Heart left ventricle (tissue), 16 donors: Measurements from ENCODE around the gene ATP13A2. TPM values are rescaled to one million over a fixed set of nuclear protein-coding genes. Genes with fewer than 3 reads are reported as not detected.

Source experiments
- ATAC-seq, 4 donors: fragments of 200-7000 bp; cut with Tn5 transposase; one replicate each; pipeline ENCODE4 v1.9.1; 2020 to 2022; ENCODE audit warnings: moderate library complexity in 4 of 4, mild to moderate bottlenecking in 3 of 4, moderate number of reproducible peaks in 1 of 4
- DNase-seq, 5 donors: peaks; one replicate each; pipeline ENCODE4 v3.0.0-alpha.2; 2020
- H3K27ac ChIP-seq, 12 donors: fragments of 200-600 bp; sonication (generic) in 4 of 12; one replicate each; pipeline versions ENCODE4 v1.5.0 to v1.8.0; 2016 to 2022; ENCODE audit warnings: mild to moderate bottlenecking in 2 of 12
- H3K27me3 ChIP-seq, 9 donors: fragments of 200-600 bp; sonication (generic) in 2 of 9; one replicate each; pipeline versions ENCODE4 v1.5.1 to v1.8.0; 2016 to 2022; ENCODE audit warnings: mild to moderate bottlenecking in 3 of 9
- H3K36me3 ChIP-seq, 9 donors: fragments of 200-600 bp; sonication (generic) in 2 of 9; one replicate each; pipeline versions ENCODE4 v1.5.0 to v1.8.0; 2018 to 2022; ENCODE audit warnings: mild to moderate bottlenecking in 2 of 9
- H3K4me1 ChIP-seq, 12 donors: fragments of 200-600 bp; sonication (generic) in 4 of 12; one replicate each; pipeline versions ENCODE4 v1.5.0 to v1.8.0; 2016 to 2022; ENCODE audit warnings: mild to moderate bottlenecking in 3 of 12
- H3K4me3 ChIP-seq, 12 donors: fragments of 200-600 bp; sonication (generic) in 4 of 12; one replicate each; pipeline versions ENCODE4 v1.5.0 to v1.8.0; 2017 to 2022; ENCODE audit warnings: mild to moderate bottlenecking in 9 of 12, moderate library complexity in 4 of 12
- H3K9me3 ChIP-seq, 12 donors: fragments of 200-600 bp; sonication (generic) in 4 of 12; one replicate each; pipeline versions ENCODE4 v1.5.0 to v1.8.0; 2016 to 2022; ENCODE audit warnings: mild to moderate bottlenecking in 1 of 12
- CTCF ChIP-seq, 12 donors: fragments of 200-600 bp; sonication (generic) in 4 of 12; IDR thresholded peaks; one replicate each; pipeline versions ENCODE4 v1.5.0 to v1.8.0; 2018 to 2022; ENCODE audit warnings: antibody characterized with exemption in 12 of 12, mild to moderate bottlenecking in 5 of 12
- POLR2A ChIP-seq, 2 donors: fragments of 450-650 bp; IDR thresholded peaks; one replicate each; pipeline ENCODE4 v1.6.1; 2017; ENCODE audit warnings: antibody characterized with exemption in 2 of 2, mild to moderate bottlenecking in 2 of 2, moderate library complexity in 2 of 2
- WGBS, 4 donors: extraction: QIAGEN DNeasy Blood & Tissue Kit in 2 of 4; methylation state at CpG; one replicate each; pipeline versions ENCODE4 v1.1.5 to v1.1.7; 2013 to 2018; 5-methylcytosine and 5-hydroxymethylcytosine counted together
- intact Hi-C, 10 donors: fragments of 100-400 bp; cut with DNase I; formaldehyde crosslinking; loops; one replicate each; pipeline versions ENCODE4 v1.11.1 to v1.14.2; 2022
- polyA plus RNA-seq, 2 donors: library from polyadenylated mRNA; stranded (reverse); fragments of 200-250 nt; gene quantifications; one replicate each; pipeline ENCODE4 v1.2.3, GENCODE V29; 2013
- total RNA-seq, 9 donors: library from RNA; depleted of rRNA in 2 of 9; stranded (reverse); fragments of >200 nt in 2 of 9; fragmentation: NEBNext Ultra II Directional in 3 of 9; extraction: Animal tissue kit (Norgen Biotek cat#: 25700) in 3 of 9; gene quantifications; one replicate each; pipeline versions ENCODE4 v1.1.0 to v1.2.4, GENCODE V29; 2016 to 2023
- donor health status: ischemic (EF 13 %, LVEDD 7.1; RV severe dilation, severe dysfunction).
- donor health status: healthy with polysubstance abuse.
- donor health status: DM: no; HTN: yes; CAD: no.
- donor health status: DM: no; HTN: no; CAD: no.
- donor health status: ischemic (EF 25% LVEDD 6.9; RV normal size, moderate dysfunction).
- donor health status: ischemic (EF 25% LVEDD 5.7; RV mildly dilated, moderate dysfunction).
- donor health status: healthy.
- donor health status: DM: yes; HTN: yes; CAD: no.
- donor health status: ischemic (EF 35%, LVEDD 5.7; RV mildly dilated, moderate dysfunction).
- donor health status: nonischemic (EF 11% LVEDD 7.7; RV severe dilation, severe dysfunction).
- donor health status: DM: yes; HTN: yes; CAD: no.
- donor health status: PGD.
- donor health status: ischemic (EF 29% LVEDD 5.4; RV normal size, mild dysfunction).
- donor health status: nonischemic (EF 23%, LVEDD 6.1; RV moderate dilation, normal function).

The ATP13A2 gene
- total and polyA plus RNA-seq, 11 donors = 7.3 to 37.2 (median 15.6) TPM

DNA sequence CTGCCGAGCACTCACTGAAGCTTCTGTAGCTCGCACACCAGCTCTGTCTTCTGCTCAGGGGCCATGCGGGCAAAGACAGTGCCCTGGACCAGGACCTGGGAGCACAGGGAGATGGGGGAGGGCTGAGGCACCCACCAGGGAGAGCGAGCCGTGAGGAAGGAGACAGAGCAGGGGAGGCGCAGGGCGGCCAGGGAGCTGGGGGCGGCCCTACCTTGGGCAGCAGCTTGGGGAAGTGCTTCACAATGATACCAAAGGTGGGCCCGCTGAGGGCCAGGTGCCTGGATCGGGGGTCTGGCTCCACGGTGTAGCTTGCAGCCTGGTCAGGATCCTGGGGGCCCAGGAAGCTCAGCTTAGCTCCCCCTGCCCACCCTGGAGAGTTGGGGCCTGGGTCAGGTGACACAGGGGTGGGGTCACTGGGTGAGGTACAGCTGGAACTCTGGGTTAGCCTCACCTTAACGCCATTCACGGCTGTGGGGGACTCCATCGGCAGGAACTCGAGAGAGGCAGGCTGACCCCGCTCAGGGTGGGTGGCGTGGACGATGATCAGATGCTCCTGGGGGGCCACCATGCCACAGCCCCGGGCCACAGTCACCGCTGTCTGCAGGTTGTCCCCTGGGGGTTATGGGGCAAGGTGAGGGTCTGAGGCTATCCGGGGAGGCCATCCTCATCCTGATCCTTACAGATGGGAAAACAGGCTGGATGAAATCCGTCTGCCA lies 21.9 kb downstream of the ATP13A2 start:
- Histone ChIP-seq H3K27ac (no peak overlapping the region), H3K4me3 (no peak overlapping the region), H3K27me3 (no peaks in the 10 kb centered on the region), H3K9me3 (no peaks in the 10 kb centered on the region), H3K4me1 (peaks cover 0 to under 1% (median 0%) of the 10 kb centered on the region in 12 donors), H3K36me3 (peaks cover 0 to 81% (median 44%) of the 10 kb centered on the region in 9 donors)
- no peak for TF ChIP-seq CTCF (IDR thresholded peaks at IDR 0.05)
- TF ChIP-seq POLR2A (IDR thresholded peaks at IDR 0.05) = no peak
- DNase-seq = no peak
- 95 to 97% (median 96%) methylated on average over 13 to 22 of the region's 22 CpGs for WGBS, 4 donors
- intact Hi-C loops = no loop called here
- ATAC-seq = no peak

- no peak overlapping the region for H3K27ac ChIP-seq
- peaks cover 0 to 72% (median 44%) of the 10 kb centered on the region in 9 donors for H3K36me3 ChIP-seq
- TF ChIP-seq CTCF (IDR thresholded peaks at IDR 0.05) (no peak), POLR2A (IDR thresholded peaks at IDR 0.05) (no peak)
- H3K4me3 ChIP-seq = no peak overlapping the region
- intact Hi-C loops = no loop called here
- DNase-seq = no peak
- WGBS, 4 donors = 89 to 93% (median 91%) methylated on average over 11 to 13 of the region's 13 CpGs
- no peaks in the 10 kb centered on the region for H3K27me3 ChIP-seq
- peaks cover 0 to 5% (median 0%) of the 10 kb centered on the region in 12 donors for H3K4me1 ChIP-seq
- ATAC-seq = no peak
- no peaks in the 10 kb centered on the region for H3K9me3 ChIP-seq
Observed at GRCh38 chr1:16988210-16988609, 23.5 kb downstream of the ATP13A2 start.

DNA sequence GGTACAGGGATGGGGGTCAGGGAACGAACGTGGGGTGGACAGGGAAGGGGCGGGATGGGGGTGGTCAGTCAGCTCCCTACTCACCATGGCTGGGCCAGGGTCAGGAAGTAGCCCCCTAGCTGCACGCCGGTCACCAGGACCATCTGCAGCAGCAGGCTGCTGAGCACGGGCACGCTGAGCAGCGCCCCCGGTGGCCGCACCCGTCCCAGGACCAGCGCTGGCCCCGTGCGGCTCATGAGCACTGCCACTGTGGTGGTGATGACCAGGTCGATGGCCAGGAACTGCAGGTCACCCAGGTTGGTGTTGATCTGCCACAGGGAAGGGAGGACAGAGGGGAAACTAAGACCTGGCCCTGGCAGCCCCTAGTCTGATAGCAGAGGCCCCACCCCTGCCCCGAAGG lies 24.8 kb downstream of the ATP13A2 start:
- DNase-seq (no peak), ATAC-seq (no peak)
- no peak overlapping the region for H3K4me3 ChIP-seq
- peaks cover 0 to 62% (median 44%) of the 10 kb centered on the region in 9 donors for H3K36me3 ChIP-seq
- intact Hi-C loops = no loop called here
- WGBS, 4 donors = 71 to 78% (median 78%) methylated on average over 7 to 16 of the region's 16 CpGs
- H3K27me3 ChIP-seq = no peaks in the 10 kb centered on the region
- no peaks in the 10 kb centered on the region for H3K9me3 ChIP-seq
- TF ChIP-seq CTCF (IDR thresholded peaks at IDR 0.05) (peak in 2 of 12 donors; percentile 24 to 28), POLR2A (IDR thresholded peaks at IDR 0.05) (no peak)
- H3K4me1 ChIP-seq = peaks cover 0 to 5% (median 0%) of the 10 kb centered on the region in 12 donors
- no peak overlapping the region for H3K27ac ChIP-seq

- peaks cover 0 to 5% (median 0%) of the 10 kb centered on the region in 12 donors for H3K4me1 ChIP-seq
- no peaks in the 10 kb centered on the region for H3K27me3 ChIP-seq
- no peak for DNase-seq
- TF ChIP-seq POLR2A (IDR thresholded peaks at IDR 0.05) = no peak
- no peak for TF ChIP-seq CTCF (IDR thresholded peaks at IDR 0.05)
- no peak for ATAC-seq
- H3K27ac ChIP-seq = no peak overlapping the region
- 89 to 92% (median 91%) methylated on average over 19 to 23 of the region's 23 CpGs for WGBS, 4 donors
- no peak overlapping the region for H3K4me3 ChIP-seq
- H3K9me3 ChIP-seq = no peaks in the 10 kb centered on the region
- intact Hi-C loops = no loop called here
- peaks cover 0 to 57% (median 41%) of the 10 kb centered on the region in 9 donors for H3K36me3 ChIP-seq
Observed at GRCh38 chr1:16986560-16986959, 25.2 kb downstream of the ATP13A2 start.
